ENCODE data around the gene STMP1.

The STMP1 gene

GRCh38 chr7:135704074-135704473 lies 41.8 kb downstream of the STMP1 start:
- DNase-seq: no peak

GRCh38 chr7:135704698-135705097 lies 42.4 kb downstream of the STMP1 start:
- DNase-seq: no peak

- DNase-seq: no peak
Observed at GRCh38 chr7:135706038-135706742, 43.9 kb downstream of the STMP1 start.

- no peak for DNase-seq
Observed at GRCh38 chr7:135706858-135707569, 44.7 kb downstream of the STMP1 start.

- no peak for DNase-seq
Observed at GRCh38 chr7:135707570-135707966, 45.3 kb downstream of the STMP1 start.

GRCh38 chr7:135708041-135708440 lies 45.7 kb downstream of the STMP1 start:
- no peak for DNase-seq

- DNase-seq: no peak
Observed at GRCh38 chr7:135709508-135709907, 47.2 kb downstream of the STMP1 start.

- DNase-seq: no peak
Observed at GRCh38 chr7:135710417-135711138, 48.3 kb downstream of the STMP1 start.

- DNase-seq: no peak
Observed at GRCh38 chr7:135711139-135711469, 48.8 kb downstream of the STMP1 start.

- DNase-seq: no peak
Observed at GRCh38 chr7:135712182-135712782, 50.0 kb downstream of the STMP1 start.

GRCh38 chr7:135712796-135713195 lies 50.5 kb downstream of the STMP1 start:
- DNase-seq: no peak

GRCh38 chr7:135713836-135714470 lies 51.6 kb downstream of the STMP1 start:
- peak; percentile 19 for DNase-seq

- DNase-seq: peak; percentile 65
Observed at GRCh38 chr7:135714534-135715009, 52.3 kb downstream of the STMP1 start.

GRCh38 chr7:135715055-135715522 lies 52.8 kb downstream of the STMP1 start:
- no peak for DNase-seq

- no peak for DNase-seq
Observed at GRCh38 chr7:135715673-135716072, 53.4 kb downstream of the STMP1 start.

GRCh38 chr7:135716677-135717238 lies 54.4 kb downstream of the STMP1 start:
- DNase-seq: peak; percentile 15

- DNase-seq: no peak
Observed at GRCh38 chr7:135717693-135718092, 55.4 kb downstream of the STMP1 start.

- no peak for DNase-seq
Observed at GRCh38 chr7:135718219-135718618, 55.9 kb downstream of the STMP1 start.

- no peak for DNase-seq
Observed at GRCh38 chr7:135718794-135719437, 56.6 kb downstream of the STMP1 start.

- no peak for DNase-seq
Observed at GRCh38 chr7:135719688-135720087, 57.4 kb downstream of the STMP1 start.

- no peak for DNase-seq
Observed at GRCh38 chr7:135721198-135721820, 59.0 kb downstream of the STMP1 start.
